Caco-2 (cell line): ENCODE measurements around the gene XXYLT1. TPM values are rescaled to one million over a fixed set of nuclear protein-coding genes. Genes with fewer than 3 reads are reported as not detected.

Experiments used
- BruUV-seq: library from RNA; stranded (reverse); fragments of 400-500 nt; replicated peaks from 2 replicates; lab custom pipeline; 2021; lab: Mats Ljungman, UMichigan
- CTCF ChIA-PET: fragments of 300-600 bp; sonication (Branson Sonifier 250); formaldehyde crosslinking; loops from one replicate; lab custom pipeline; 2022; ENCODE audit warnings: antibody characterized with exemption; lab: Charles Lee
- POLR2A ChIA-PET: fragments of 300-600 bp; sonication (Branson Sonifier 250); formaldehyde crosslinking; loops from one replicate; lab custom pipeline; 2022; ENCODE audit warnings: antibody characterized with exemption; lab: Charles Lee
- DNase-seq, 2 experiments: peaks; one replicate each; pipeline versions ENCODE4 v3.0.0 to v3.0.0-alpha.2; 2020 to 2022
- H3K27me3 ChIP-seq: replicated peaks from 2 replicates; pipeline ENCODE4 v1.6.0; 2011; ENCODE audit warnings: low read length; ENCODE audit not compliant: control insufficient read depth, insufficient read depth
- H3K36me3 ChIP-seq: 2 replicates; pipeline ENCODE4 v1.5.1; 2011; ENCODE audit warnings: low read length; ENCODE audit not compliant: control insufficient read depth, insufficient read depth
- H3K4me1 ChIP-seq: fragments of 250-450 bp; sonication (Bioruptor Pico); 2 replicates; pipeline ENCODE4 v1.5.1; 2020; ENCODE audit warnings: mild to moderate bottlenecking
- H3K4me3 ChIP-seq: 2 replicates; pipeline ENCODE4 v1.5.1; 2011; ENCODE audit warnings: low read depth, mild to moderate bottlenecking, control low read depth, low read length
- H3K9me3 ChIP-seq: fragments of 250-450 bp; sonication (Bioruptor Pico); 2 replicates; pipeline ENCODE4 v1.5.1; 2020; ENCODE audit warnings: mild to moderate bottlenecking, moderate library complexity
- H3K27ac Mint-ChIP-seq: one replicate; pipeline ENCODE4 v1.8.0; 2022; ENCODE audit warnings: mixed read lengths; ENCODE audit not compliant: unreplicated experiment
- H3K27me3 Mint-ChIP-seq: one replicate; pipeline ENCODE4 v1.8.0; 2022; ENCODE audit warnings: mixed read lengths; ENCODE audit not compliant: insufficient read depth, unreplicated experiment
- H3K36me3 Mint-ChIP-seq: one replicate; pipeline ENCODE4 v1.8.0; 2022; ENCODE audit warnings: mild to moderate bottlenecking, mixed read lengths; ENCODE audit not compliant: insufficient read depth, unreplicated experiment
- H3K4me1 Mint-ChIP-seq: one replicate; pipeline ENCODE4 v1.8.0; 2022; ENCODE audit warnings: low read depth, mixed read lengths; ENCODE audit not compliant: unreplicated experiment
- H3K4me3 Mint-ChIP-seq: one replicate; pipeline ENCODE4 v1.8.0; 2022; ENCODE audit warnings: mild to moderate bottlenecking, moderate library complexity, mixed read lengths; ENCODE audit not compliant: unreplicated experiment
- H3K9me3 Mint-ChIP-seq: one replicate; pipeline ENCODE4 v1.8.0; 2022; ENCODE audit warnings: mixed read lengths; ENCODE audit not compliant: unreplicated experiment
- CTCF ChIP-seq, 2 experiments: fragments of 200-600 bp in 1 of 2; IDR thresholded peaks; 1 replicate in 1 of 2; 2 replicates in 1 of 2; pipeline versions ENCODE4 v1.5.1 to v1.8.0; 2011 to 2022; ENCODE audit warnings: antibody characterized with exemption in 1 of 2, control low read depth in 1 of 2, inconsistent platforms in 1 of 2, low read depth in 1 of 2, low read length in 1 of 2, mild to moderate bottlenecking in 1 of 2, moderate library complexity in 1 of 2; ENCODE audit not compliant: insufficient read depth in 1 of 2, severe bottlenecking in 1 of 2, unreplicated experiment in 1 of 2
- intact Hi-C: fragments of 100-400 bp; cut with micrococcal nuclease; formaldehyde crosslinking; loops from one replicate; pipeline ENCODE4 v1.10.0; 2022; ENCODE audit not compliant: unreplicated experiment
- total RNA-seq: library from RNA; stranded (reverse); gene quantifications from 2 replicates; pipeline ENCODE4 v1.2.3, GENCODE V29; 2022

The XXYLT1 gene
- total RNA-seq, 1 experiment from 2014 or later: 14.2 TPM

DNA sequence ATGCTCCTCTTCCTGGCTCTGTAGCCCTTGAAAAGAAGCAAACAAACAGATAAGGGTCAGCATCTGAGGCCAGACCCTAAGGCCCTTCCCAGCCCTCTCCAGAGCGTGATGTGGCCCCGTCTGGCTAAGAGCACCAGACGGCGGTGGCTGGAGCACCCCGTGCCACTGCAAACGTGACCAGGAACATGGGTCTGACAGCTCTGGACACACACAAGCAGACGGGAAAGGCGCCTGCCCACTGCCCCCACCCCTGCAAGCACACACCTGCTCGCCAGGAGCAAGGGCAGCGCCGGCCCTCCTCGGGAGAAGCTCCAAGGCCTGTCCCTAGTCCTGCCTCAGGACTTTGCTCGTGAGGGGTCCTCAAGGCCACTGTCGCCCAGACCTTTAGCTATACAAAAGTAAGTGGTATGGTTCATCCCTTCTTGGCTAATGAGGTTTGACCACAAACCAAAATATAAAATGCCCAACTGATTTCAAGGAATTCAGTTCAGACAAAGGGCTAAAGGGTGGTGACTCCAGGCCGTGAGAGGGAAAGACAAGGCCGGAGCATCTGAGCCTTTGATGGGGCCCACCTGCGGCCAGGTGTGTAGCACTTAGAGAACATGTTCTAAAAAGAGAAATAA, 90.4 kb downstream of the XXYLT1 start:
- Mint-ChIP-seq H3K27me3 (no peaks in the 10 kb centered on the region), H3K9me3 (no peaks in the 10 kb centered on the region), H3K4me3 (no peak overlapping the region), H3K4me1 (no peaks in the 10 kb centered on the region), H3K27ac (peak overlapping the region; percentile 43), H3K36me3 (no peaks in the 10 kb centered on the region)
- no peak for DNase-seq
- Histone ChIP-seq H3K36me3 (no peaks in the 10 kb centered on the region), H3K4me1 (no peaks in the 10 kb centered on the region), H3K27me3 (no peaks in the 10 kb centered on the region), H3K9me3 (no peaks in the 10 kb centered on the region), H3K4me3 (no peak overlapping the region)
- ChIA-PET CTCF (no interaction called here), POLR2A (no interaction called here)
- no TSS peak for BruUV-seq
- intact Hi-C loops: no loop called here
- TF ChIP-seq CTCF (IDR thresholded peaks at IDR 0.05; ENCODE audit: insufficient read depth in 1 of 2, low read depth in 1 of 2, low read length in 1 of 2, severe bottlenecking in 1 of 2, unreplicated experiment in 1 of 2): no peak

GRCh38 chr3:195179776-195180489, 91.0 kb downstream of the XXYLT1 start:
- CTCF ChIA-PET: no interaction called here

More at GRCh38 chr3:195179776-195180489, 91.0 kb downstream of the XXYLT1 start:
- Mint-ChIP-seq H3K27me3 (no peaks in the 10 kb centered on the region), H3K36me3 (no peaks in the 10 kb centered on the region), H3K4me1 (no peaks in the 10 kb centered on the region), H3K4me3 (no peak overlapping the region), H3K9me3 (no peaks in the 10 kb centered on the region), H3K27ac (peak overlapping the region; percentile 43)
- BruUV-seq: no TSS peak
- TF ChIP-seq CTCF (IDR thresholded peaks at IDR 0.05; ENCODE audit: insufficient read depth in 1 of 2, low read depth in 1 of 2, low read length in 1 of 2, severe bottlenecking in 1 of 2, unreplicated experiment in 1 of 2): no peak
- Histone ChIP-seq H3K36me3 (no peaks in the 10 kb centered on the region), H3K4me3 (no peak overlapping the region), H3K9me3 (no peaks in the 10 kb centered on the region), H3K4me1 (no peaks in the 10 kb centered on the region), H3K27me3 (no peaks in the 10 kb centered on the region)
- no peak for DNase-seq
- POLR2A ChIA-PET: no interaction called here
- intact Hi-C loops: no loop called here
